ENCODE results near the gene PCLO.

- TF ChIP-seq EP300 (IDR thresholded peaks at IDR 0.05) (no peak), CTCF (IDR thresholded peaks at IDR 0.05) (no peak)
Observed at GRCh38 chr7:83060218-83060617, 102.5 kb downstream of the PCLO start.
